ENCODE results near the gene KIF1B.

KIF1B gene

GRCh38 chr1:10316752-10317151 is 106.4 kb downstream of the KIF1B start:
- no peak overlapping the region for H3K4me3 ChIP-seq (ENCODE audit: control insufficient read depth, low read depth, low read length)
- TF ChIP-seq CTCF (conservative IDR thresholded peaks at IDR 0.05; ENCODE audit: control insufficient read depth, insufficient read depth, low read depth, low read length): no peak
- DNase-seq (ENCODE audit: low read depth): no peak

- no peak for DNase-seq (ENCODE audit: low read depth)
- H3K4me3 ChIP-seq (ENCODE audit: control insufficient read depth, low read depth, low read length): no peak overlapping the region
- no peak for TF ChIP-seq CTCF (conservative IDR thresholded peaks at IDR 0.05; ENCODE audit: control insufficient read depth, insufficient read depth, low read depth, low read length)
Measured at GRCh38 chr1:10319750-10320149, 109.4 kb downstream of the KIF1B start.

GRCh38 chr1:10320336-10320735 is 110.0 kb downstream of the KIF1B start:
- no peak for DNase-seq (ENCODE audit: low read depth)
- no peak for TF ChIP-seq CTCF (conservative IDR thresholded peaks at IDR 0.05; ENCODE audit: control insufficient read depth, insufficient read depth, low read depth, low read length)
- H3K4me3 ChIP-seq (ENCODE audit: control insufficient read depth, low read depth, low read length): no peak overlapping the region

- no peak for DNase-seq (ENCODE audit: low read depth)
- no peak for TF ChIP-seq CTCF (conservative IDR thresholded peaks at IDR 0.05; ENCODE audit: control insufficient read depth, insufficient read depth, low read depth, low read length)
- H3K4me3 ChIP-seq (ENCODE audit: control insufficient read depth, low read depth, low read length): no peak overlapping the region
Measured at GRCh38 chr1:10322821-10323220, 112.5 kb downstream of the KIF1B start.

GRCh38 chr1:10324627-10325026 is 114.3 kb downstream of the KIF1B start:
- H3K4me3 ChIP-seq (ENCODE audit: control insufficient read depth, low read depth, low read length): no peak overlapping the region
- DNase-seq (ENCODE audit: low read depth): no peak
- TF ChIP-seq CTCF (conservative IDR thresholded peaks at IDR 0.05; ENCODE audit: control insufficient read depth, insufficient read depth, low read depth, low read length): no peak

GRCh38 chr1:10325521-10325920 is 115.2 kb downstream of the KIF1B start:
- H3K4me3 ChIP-seq (ENCODE audit: control insufficient read depth, low read depth, low read length): no peak overlapping the region
- TF ChIP-seq CTCF (conservative IDR thresholded peaks at IDR 0.05; ENCODE audit: control insufficient read depth, insufficient read depth, low read depth, low read length): no peak
- DNase-seq (ENCODE audit: low read depth): no peak

- DNase-seq (ENCODE audit: low read depth): no peak
- no peak overlapping the region for H3K4me3 ChIP-seq (ENCODE audit: control insufficient read depth, low read depth, low read length)
- no peak for TF ChIP-seq CTCF (conservative IDR thresholded peaks at IDR 0.05; ENCODE audit: control insufficient read depth, insufficient read depth, low read depth, low read length)
Measured at GRCh38 chr1:10326251-10326650, 115.9 kb downstream of the KIF1B start.
